ENCODE results near the gene SAMD3. TPM values are rescaled to one million over a fixed set of nuclear protein-coding genes. Genes with fewer than 3 reads are reported as not detected.
"Not testable (repeated sequence)": the region's sequence is repeated elsewhere in the genome, so short reads cannot be mapped to it uniquely, and the experiment has no call there.

Gene SAMD3
- total RNA-seq, 1 donor from 2014 or later: 0.69 TPM

- Mint-ChIP-seq H3K27ac (no peak overlapping the region), H3K9me3 (ENCODE audit: low read depth) (no peaks in the 10 kb centered on the region), H3K4me3 (ENCODE audit: low read depth) (no peak overlapping the region), H3K27me3 (peaks cover 3% of the 10 kb centered on the region), H3K36me3 (ENCODE audit: insufficient read depth) (peaks cover 8% of the 10 kb centered on the region), H3K4me1 (ENCODE audit: low read depth) (no peaks in the 10 kb centered on the region)
- no peak for TF ChIP-seq CTCF (IDR thresholded peaks at IDR 0.05; ENCODE audit: unreplicated experiment)
- DNase-seq (ENCODE audit: low spot score, unreplicated experiment): no peak
Measured at GRCh38 chr6:130150906-130151305, 71.8 kb downstream of the SAMD3 start.

GRCh38 chr6:130149016-130149415 lies 73.7 kb downstream of the SAMD3 start:
- not testable (repeated sequence) for H3K4me1 Mint-ChIP-seq (ENCODE audit: low read depth); H3K4me3 Mint-ChIP-seq (ENCODE audit: low read depth); DNase-seq (ENCODE audit: low spot score, unreplicated experiment); H3K27me3 Mint-ChIP-seq; H3K9me3 Mint-ChIP-seq (ENCODE audit: low read depth); H3K27ac Mint-ChIP-seq; H3K36me3 Mint-ChIP-seq (ENCODE audit: insufficient read depth)

GRCh38 chr6:130148181-130148580 lies 74.6 kb downstream of the SAMD3 start:
- DNase-seq (ENCODE audit: low spot score, unreplicated experiment): no peak
- Mint-ChIP-seq H3K4me3 (ENCODE audit: low read depth) (no peak overlapping the region), H3K4me1 (ENCODE audit: low read depth) (no peaks in the 10 kb centered on the region), H3K9me3 (ENCODE audit: low read depth) (no peaks in the 10 kb centered on the region), H3K27ac (no peak overlapping the region), H3K36me3 (ENCODE audit: insufficient read depth) (peaks cover 11% of the 10 kb centered on the region), H3K27me3 (peaks cover 6% of the 10 kb centered on the region)
- TF ChIP-seq CTCF (IDR thresholded peaks at IDR 0.05; ENCODE audit: unreplicated experiment): no peak

GRCh38 chr6:130147111-130147510 lies 75.6 kb downstream of the SAMD3 start:
- peaks cover 13% of the 10 kb centered on the region for H3K36me3 Mint-ChIP-seq (ENCODE audit: insufficient read depth)
- no peak overlapping the region for H3K27ac Mint-ChIP-seq
- TF ChIP-seq CTCF (IDR thresholded peaks at IDR 0.05; ENCODE audit: unreplicated experiment): no peak
- peaks cover 13% of the 10 kb centered on the region for H3K27me3 Mint-ChIP-seq
- no peaks in the 10 kb centered on the region for H3K4me1 Mint-ChIP-seq (ENCODE audit: low read depth)
- no peak overlapping the region for H3K4me3 Mint-ChIP-seq (ENCODE audit: low read depth)
- H3K9me3 Mint-ChIP-seq (ENCODE audit: low read depth): no peaks in the 10 kb centered on the region
- DNase-seq (ENCODE audit: low spot score, unreplicated experiment): no peak

- H3K9me3 Mint-ChIP-seq (ENCODE audit: low read depth): no peaks in the 10 kb centered on the region
- peaks cover 19% of the 10 kb centered on the region for H3K36me3 Mint-ChIP-seq (ENCODE audit: insufficient read depth)
- no peak for TF ChIP-seq CTCF (IDR thresholded peaks at IDR 0.05; ENCODE audit: unreplicated experiment)
Measured at GRCh38 chr6:130143709-130144108, 79.0 kb downstream of the SAMD3 start.

GRCh38 chr6:130140084-130140483 lies 82.7 kb downstream of the SAMD3 start:
- Mint-ChIP-seq H3K27me3 (peaks cover 35% of the 10 kb centered on the region), H3K27ac (no peak overlapping the region), H3K36me3 (ENCODE audit: insufficient read depth) (peaks cover 24% of the 10 kb centered on the region)

More at GRCh38 chr6:130143709-130144108, 79.0 kb downstream of the SAMD3 start:
- Mint-ChIP-seq H3K4me3 (ENCODE audit: low read depth) (no peak overlapping the region), H3K27ac (no peak overlapping the region), H3K27me3 (peaks cover 20% of the 10 kb centered on the region), H3K4me1 (ENCODE audit: low read depth) (peaks cover 10% of the 10 kb centered on the region)
- no peak for DNase-seq (ENCODE audit: low spot score, unreplicated experiment)

More at GRCh38 chr6:130140084-130140483, 82.7 kb downstream of the SAMD3 start:
- no peak for TF ChIP-seq CTCF (IDR thresholded peaks at IDR 0.05; ENCODE audit: unreplicated experiment)
- DNase-seq (ENCODE audit: low spot score, unreplicated experiment): no peak
- no peak overlapping the region for H3K4me3 Mint-ChIP-seq (ENCODE audit: low read depth)
- no peaks in the 10 kb centered on the region for H3K9me3 Mint-ChIP-seq (ENCODE audit: low read depth)
- peaks cover 16% of the 10 kb centered on the region for H3K4me1 Mint-ChIP-seq (ENCODE audit: low read depth)

Data from progenitor cell of endocrine pancreas (in vitro differentiated cells).